GM18519 (cell line): Measurements from ENCODE around the gene CPA4.
"Not testable (repeated sequence)": the region's sequence is repeated elsewhere in the genome, so short reads cannot be mapped to it uniquely, and the experiment has no call there.

Experiments used
- ATAC-seq: cut with Tn5 transposase; IDR thresholded peaks from one replicate; pipeline ENCODE4 v1.9.1; 2021; ENCODE audit warnings: mild to moderate bottlenecking, moderate library complexity; ENCODE audit not compliant: unreplicated experiment, low FRiP score

CPA4 gene, protein sequence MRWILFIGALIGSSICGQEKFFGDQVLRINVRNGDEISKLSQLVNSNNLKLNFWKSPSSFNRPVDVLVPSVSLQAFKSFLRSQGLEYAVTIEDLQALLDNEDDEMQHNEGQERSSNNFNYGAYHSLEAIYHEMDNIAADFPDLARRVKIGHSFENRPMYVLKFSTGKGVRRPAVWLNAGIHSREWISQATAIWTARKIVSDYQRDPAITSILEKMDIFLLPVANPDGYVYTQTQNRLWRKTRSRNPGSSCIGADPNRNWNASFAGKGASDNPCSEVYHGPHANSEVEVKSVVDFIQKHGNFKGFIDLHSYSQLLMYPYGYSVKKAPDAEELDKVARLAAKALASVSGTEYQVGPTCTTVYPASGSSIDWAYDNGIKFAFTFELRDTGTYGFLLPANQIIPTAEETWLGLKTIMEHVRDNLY

DNA sequence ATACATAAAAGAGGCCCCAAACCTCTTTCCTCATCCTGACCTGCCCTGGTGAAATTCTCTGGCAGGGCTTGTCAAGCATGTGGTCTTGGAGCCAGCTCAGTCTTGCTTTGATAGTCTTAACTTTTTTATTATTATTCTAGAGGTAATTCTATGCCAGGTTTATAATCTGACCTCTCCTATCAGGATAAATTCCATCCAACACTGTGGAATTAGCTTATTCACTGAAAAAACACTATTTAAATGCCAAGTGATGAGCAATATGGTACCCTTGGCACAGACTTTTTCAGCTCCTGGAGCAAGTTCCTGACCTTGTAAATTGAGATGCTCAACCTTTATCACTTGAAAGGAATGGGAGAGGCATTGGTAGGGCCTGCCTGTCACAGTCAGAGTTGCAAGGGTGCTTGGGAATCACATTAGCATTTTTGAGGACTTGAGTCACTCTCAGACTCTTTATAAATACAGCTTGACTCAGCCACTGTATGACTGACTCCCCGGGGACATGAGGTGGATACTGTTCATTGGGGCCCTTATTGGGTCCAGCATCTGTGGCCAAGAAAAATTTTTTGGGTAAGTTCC, at the start of gene CPA4:
Gene CPA4 (plus strand): TSS at position 480 of the 576 bp plus-strand sequence. CDS start 20 bp downstream, at position 500.
- no peak for ATAC-seq

DNA sequence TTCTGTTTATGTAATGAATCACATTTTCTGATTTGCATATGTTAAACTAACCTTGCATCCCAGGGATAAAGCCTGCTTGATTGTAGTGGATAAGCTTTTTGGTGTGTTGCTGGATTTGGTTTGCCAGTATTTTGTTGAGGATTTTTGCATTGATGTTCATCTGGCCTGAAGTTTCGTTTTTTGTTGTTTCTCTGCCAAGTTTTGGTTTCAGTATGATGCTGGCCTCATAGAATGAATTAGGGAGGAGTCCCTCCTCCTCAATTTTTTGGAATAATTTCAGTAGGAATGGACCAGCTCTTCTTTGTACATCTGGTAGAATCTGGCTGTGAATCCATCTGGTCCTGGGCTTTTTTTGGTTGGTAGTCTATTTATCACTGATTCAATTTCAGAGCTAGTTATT, 49.5 kb upstream of the CPA4 start:
- ATAC-seq: not testable (repeated sequence)

DNA sequence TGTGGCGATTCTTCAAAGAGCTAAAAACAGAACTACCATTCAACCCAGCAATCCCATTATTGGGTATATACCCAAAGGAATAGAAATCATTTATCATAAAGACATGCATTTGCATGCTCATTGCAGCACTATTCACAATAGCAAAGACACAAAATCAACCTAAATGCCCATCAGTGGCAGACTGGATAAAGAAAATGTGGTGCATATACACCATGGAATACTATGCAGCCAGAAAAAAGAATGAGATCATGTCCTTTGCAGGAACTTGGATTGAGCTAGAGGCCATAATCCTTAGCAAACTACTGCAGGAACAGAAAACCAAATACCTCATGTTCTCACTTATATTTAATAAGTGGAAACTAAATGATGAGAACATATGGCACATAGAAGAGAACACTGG, 46.5 kb upstream of the CPA4 start:
- ATAC-seq: not testable (repeated sequence)

DNA sequence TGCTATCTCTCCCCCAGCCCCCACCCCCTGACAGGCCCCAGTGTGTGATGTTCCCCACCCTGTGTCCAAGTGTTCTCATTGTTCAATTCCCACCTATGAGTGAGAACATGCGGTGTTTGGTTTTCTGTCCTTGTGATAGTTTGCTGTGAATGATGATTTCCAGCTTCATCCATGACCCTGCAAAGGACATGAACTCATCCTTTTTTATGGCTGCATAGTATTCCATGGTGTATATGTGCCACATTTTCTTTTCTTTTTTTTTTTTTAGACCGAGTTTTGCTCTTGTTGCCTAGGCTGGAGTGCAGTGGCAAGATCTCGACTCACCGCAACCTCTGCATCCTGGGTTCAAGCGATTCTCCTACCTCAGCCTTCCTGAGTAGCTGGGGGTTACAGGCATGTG, 44.1 kb upstream of the CPA4 start:
- ATAC-seq: not testable (repeated sequence)

DNA sequence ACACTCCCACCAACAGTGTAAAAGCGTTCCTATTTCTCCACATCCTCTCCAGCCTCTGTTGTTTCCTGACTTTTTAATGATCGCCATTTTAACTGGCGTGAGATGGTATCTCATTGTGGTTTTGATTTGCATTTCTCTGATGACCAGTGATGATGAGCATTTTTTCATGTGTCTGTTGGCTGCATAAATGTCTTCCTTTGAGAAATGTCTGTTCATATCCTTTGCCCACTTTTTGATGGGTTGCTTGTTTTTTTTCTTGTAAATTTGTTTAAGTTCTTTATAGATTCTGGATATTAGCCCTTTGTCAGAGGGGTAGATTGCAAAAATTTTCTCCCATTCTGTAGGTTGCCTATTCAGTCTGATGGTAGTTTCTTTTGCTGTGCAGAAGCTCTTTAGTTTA, 43.3 kb upstream of the CPA4 start:
- ATAC-seq: not testable (repeated sequence)

DNA sequence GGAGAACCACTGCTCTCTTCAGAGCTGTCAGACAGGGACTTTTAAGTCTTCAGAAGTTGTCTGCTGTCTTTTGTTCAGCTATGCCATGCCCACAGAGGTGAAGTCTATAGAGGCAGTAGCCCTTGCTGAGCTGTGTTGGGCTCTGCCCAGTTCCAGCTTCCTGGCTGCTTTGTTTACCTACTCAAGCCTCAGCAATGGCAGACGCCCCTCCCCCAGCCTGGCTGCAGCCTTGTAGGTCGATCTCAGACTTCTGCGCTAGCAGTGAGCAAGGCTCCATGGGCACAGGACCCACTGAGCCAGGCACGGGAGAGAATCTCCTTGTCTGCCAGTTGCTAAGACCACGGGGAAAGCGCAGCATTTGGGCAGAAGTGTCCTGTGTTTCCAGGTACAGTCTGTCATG, 38.4 kb upstream of the CPA4 start:
- ATAC-seq: no peak

DNA sequence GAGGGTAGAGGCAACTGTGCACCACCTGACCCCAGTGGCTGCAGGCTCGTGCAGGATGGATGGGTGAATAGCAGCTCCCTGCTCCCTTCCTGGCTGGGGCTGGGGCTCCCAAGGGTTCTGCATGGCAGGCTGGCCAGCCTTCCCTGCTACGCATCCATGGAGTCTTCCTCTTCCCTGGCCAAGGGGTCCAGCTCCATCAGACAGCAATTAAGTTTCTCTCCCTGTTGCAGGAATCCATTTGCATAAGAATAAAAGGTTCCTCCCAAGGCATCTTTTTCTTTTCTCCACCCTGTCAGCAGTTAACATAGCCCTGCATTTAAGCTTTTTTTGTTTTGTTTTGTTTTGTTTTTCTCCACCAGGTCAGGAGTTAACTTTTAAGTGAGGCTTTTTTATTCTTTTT, 36.3 kb upstream of the CPA4 start:
- ATAC-seq: no peak

DNA sequence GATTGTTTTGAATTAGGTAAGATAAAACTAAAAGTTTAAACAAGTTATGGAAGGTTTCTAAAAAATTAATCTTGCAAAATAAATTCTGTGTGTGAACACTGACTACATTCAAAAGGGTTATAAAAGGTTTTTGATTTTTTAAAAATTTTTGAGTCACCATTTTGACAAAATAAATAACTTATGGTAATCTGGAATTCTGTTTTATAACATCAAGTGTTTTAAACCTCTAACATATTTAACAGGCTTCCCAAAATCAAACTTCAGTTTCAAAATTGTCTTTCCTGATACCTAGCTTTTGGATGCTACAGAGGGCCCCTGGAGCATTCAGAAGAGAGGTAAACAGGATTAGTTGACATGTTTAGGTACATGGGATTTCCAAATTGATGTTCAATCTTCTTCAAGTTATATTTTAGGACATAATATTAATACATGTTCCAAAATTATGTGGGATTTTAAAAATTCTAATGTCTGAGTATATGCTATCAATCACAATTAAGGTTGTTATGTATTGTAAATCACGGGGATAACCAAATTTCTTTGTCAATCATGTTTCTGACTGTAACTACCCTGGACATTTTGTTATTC, 34.4 kb upstream of the CPA4 start:
- ATAC-seq: no peak

DNA sequence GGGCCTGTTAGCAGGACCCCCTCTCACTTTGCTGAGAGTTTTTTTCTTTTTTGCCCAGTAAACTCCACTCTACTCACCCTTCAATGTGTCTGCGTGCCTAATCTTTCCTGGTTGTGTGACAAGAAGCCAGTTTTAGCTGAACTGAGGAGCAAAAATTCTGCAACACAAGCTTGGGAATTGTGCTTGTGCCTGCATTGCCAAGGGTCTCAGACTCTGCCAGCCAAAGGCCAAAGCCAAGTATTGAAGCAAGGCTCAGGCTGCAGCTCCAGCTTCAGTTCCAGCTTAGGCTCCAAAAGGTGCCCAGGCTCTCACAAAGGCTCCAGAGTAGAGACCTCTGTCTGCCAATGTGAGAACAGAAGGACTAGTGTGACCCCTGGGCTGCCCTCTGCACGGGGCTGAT, 30.5 kb upstream of the CPA4 start:
- ATAC-seq: no peak

DNA sequence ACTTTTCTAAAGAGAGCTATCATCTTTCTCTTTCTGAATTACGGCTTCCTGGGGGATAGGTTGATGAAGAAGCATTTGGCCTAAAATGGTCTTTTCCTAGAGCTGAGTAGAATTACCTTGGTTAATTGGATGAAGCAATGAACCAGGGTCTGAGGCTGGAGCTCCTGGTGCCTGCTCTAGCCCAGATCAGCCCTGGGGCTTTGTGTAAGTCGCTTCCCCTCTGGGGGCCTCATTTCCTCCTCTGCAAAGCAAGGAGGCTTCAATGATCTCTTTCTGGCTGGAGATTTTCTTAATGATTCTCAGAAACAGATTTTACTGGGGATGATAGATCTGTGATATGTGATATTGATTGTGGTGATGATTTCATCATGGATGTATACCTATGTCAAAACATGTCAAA, 29.8 kb upstream of the CPA4 start:
- no peak for ATAC-seq

DNA sequence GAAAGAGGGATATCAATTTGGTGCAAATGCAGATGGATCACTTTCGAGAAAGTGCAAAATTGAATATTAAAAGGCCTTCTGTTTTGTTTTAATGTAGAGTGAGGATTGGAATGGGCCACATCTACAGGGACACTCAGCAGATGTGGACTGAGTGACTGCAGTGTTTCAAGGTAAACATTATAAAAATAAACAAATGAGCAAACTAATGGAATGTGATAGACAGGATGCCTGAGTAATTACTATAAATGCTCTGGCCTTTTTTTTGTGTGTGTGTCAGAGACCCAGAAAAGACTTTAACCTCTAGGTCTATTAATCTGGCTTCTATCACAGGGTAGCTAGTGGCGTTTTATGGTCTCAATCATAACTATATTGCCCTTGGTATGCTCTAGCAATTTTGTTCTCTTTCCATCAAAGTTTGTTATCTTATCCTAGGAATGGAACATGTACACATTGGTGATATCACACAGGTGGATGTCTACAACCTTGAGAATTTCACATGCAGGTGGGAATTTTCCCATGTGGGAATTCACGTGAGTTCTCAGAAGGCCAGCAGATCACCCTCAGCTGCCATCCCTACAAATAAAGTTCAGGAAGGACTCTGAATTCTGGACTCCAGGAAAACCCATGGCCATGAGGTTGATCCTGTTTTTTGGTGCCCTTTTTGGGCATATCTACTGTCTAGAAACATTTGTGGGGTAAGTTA, 26.6 kb upstream of the CPA4 start, which contains the start of gene CPA2:
Gene CPA2 (plus strand): TSS at position 606 of the 703 bp plus-strand sequence. CDS start 19 bp downstream, at position 625.
- ATAC-seq: no peak

DNA sequence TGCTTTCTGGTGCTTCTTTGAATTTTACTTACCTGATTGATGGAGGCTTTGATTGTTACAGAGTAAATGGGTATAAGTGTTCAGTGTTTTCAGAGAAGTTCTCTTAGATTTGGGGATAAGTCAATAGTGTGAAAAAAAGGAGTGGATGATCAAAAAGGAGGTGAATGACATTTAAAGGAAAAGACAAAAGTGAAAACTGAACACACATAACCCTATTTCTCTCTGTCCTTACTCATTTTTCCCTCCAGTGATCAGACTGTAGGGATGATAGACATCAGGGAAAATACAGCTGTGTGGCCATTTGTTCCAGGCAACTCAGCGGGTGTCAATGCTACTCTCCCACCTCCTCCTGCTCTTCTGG, 26.0 kb upstream of the CPA4 start:
- no peak for ATAC-seq

DNA sequence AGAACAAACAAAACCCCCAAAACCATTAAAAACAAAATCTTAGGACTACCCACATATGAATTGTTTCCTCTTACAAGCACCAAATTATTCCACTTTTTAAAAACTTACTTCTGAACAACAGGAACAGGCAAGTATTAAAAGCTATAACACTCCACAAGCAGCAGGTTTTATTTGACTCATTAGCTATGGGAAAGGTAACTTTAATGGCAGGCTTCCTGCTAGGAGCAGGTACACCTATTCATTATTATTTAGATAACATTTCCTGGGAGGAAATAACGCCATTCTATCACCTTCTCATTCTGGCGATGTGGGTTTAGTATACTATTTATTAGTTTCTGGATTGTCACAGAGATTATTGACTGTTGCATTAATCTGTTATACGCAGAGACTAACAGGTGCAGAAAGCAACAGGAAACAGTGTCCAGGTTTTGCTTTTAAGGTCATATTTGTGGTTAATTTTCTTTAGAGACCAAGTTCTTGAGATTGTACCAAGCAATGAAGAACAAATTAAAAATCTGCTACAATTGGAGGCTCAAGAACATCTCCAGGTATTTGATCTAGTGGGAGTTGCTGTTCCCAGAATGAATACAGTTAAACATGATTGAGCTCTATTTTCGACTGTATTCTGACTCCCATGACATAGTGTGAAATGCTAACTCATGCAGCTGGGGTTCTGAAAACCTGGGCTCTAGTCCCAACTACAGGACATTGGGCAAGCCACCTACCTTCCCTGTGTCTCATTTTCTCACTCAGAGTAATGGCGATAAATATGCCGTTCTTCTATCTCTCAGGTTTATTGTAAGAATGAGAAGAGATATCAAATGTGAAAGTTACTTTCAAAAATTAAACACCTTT, 24.3 kb upstream of the CPA4 start:
- ATAC-seq: no peak

DNA sequence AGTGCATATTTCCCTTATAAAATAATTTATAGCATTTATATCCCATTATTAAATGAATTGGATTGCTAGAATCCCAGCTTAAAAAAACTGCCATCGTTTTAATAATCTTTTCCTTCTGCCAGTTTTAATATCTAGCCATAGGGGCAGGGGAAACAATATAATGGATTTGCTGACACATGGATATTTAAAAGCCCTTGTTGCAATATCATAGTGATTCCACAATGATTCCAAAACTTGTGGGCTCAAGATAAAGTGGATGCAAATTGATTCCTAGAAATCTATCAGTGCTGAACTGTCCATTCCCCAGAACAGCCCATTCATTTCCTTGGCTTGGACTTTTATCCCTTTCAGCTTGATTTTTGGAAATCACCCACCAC, 23.7 kb upstream of the CPA4 start:
- ATAC-seq: no peak

DNA sequence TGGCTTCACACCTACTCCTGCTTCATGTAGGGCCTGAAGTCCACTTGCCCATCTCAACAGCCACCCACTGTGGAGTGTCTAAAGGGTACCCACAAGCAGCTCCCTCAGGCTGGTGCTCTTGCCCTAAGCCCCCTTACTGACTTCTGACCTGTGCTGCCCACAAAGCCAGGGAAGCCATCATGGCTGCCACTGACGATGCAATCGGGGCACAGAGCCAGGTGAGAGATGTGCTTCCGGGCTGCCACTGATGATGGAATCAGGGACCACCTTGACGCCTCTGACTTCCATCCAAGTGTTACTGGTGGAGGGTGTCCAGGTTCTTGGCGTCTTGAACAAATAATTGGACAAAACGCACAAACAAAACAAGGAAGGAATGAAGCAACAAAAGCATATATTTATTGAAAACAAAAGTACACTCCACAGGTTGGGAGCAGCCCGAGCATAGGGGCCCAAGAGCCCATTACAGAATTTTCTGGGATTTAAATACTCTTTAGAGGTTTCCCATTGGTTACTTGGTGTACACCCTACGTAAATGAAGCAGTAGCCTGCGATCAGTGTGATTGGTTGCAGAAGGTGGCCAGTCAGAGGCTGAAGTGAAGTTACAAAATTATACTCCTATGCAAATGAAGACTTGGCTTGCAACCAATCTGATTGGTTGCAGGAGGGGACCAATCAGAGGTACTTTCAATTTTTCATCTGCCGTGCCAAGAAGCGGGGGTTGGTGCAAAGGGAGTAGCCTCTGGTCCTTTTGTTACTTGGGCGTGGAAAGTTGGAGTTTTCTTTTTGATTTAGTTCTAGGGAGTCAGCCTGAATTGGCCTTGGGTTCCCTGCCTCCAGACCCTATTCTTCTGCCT, 21.8 kb upstream of the CPA4 start:
- ATAC-seq: no peak

DNA sequence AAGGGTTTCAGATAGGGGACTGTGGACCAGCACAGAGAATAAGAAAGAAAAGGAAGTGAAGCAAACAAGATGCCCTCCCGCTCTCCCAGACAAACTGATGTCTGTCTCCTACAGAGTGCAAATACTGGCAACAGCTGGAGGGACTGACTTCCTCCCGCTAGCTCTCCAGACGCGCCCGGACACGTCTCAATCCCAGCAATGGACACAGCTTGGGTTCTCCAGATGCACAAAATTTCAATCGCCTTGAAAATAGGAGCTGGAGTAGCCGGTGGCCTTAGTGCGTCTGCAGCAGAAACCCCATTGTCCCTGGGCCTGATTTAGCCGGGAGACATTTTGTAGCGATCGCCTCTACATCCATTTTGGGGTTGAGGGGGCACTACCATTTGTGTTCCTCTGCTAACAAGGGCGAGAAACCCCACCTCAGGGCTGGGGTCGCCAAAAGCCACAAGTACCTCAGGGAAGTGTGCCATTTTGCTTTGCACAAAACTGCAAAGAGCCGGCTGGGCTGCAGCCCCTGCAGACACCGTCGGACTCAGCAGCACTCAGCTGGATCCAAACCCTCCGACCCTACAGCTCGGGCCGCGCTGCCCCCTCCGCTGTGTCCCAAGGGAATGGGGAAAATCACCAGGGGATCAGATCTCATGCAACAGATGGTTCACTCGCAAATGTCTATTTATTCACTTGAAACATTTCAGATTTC, 20.4 kb upstream of the CPA4 start:
- ATAC-seq: no peak

DNA sequence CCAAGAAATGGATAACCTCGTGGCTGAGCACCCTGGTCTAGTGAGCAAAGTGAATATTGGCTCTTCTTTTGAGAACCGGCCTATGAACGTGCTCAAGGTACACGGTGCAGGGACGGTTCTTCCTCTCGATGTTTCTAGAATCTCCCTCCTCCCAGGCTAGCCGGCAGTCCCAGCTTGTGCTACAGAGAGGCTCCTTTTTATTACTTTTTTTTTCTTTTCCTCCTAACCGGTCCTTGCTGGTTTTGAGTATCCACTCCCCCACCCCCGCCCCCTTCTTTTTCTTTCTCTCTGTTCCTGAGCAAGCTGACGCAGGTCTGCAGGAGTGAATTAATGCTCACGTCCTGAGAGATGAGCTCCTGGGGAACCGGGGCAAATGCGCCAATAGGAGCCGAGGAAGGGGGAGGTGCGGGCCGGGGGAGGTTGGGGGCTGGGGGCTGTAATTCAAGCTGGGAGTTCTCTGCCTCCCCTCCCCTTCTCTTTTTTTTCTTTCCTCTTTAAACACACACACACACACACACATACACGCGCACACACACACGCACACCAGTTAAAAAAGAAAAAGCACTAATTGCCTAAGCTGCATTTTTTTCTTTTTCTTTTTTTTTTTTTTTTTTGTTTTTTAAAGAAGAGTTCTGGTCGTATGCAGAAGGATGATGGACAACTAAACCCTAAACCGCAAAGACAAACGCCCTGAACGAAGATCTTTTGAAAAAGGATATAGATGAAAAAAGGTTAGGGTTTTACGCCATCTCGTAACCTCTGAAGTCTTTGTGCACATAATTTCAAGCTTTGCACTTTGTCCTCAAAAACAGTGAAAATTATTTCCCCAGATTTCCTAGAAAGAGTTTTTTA, 19.7 kb upstream of the CPA4 start:
- no peak for ATAC-seq

DNA sequence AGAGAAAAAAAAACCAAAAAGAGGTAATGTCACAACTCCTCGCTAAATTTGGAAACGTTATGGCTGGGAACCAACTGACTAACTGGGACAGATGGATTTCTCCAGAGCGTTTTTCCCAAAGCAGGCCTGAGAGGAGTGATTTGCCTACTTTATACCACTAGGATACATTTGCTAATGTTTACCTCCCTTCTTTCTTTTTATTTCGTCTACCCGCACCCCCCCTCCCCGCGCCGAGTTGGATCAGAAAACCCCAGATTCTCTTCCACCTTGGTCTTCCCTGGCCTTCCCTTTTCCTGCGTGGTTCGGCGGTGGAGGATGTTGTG, 19.1 kb upstream of the CPA4 start:
- no peak for ATAC-seq
